GM19025 (cell line): Measurements from ENCODE around the gene HTR7.
"Not testable (repeated sequence)": the region's sequence is repeated elsewhere in the genome, so short reads cannot be mapped to it uniquely, and the experiment has no call there.

Experiments
- ATAC-seq: cut with Tn5 transposase; IDR thresholded peaks from one replicate; pipeline ENCODE4 v1.9.1; 2021; ENCODE audit warnings: mild to moderate bottlenecking, low read depth, moderate library complexity; ENCODE audit not compliant: unreplicated experiment

The HTR7 gene

GRCh38 chr10:90859321-90859751 lies 1.5 kb upstream of the HTR7 start:
- ATAC-seq, result no peak

GRCh38 chr10:90858461-90858968 lies 676 bp upstream of the HTR7 start:
- ATAC-seq, result no peak

GRCh38 chr10:90856964-90857634 lies 740 bp downstream of the HTR7 start:
- ATAC-seq, result no peak

GRCh38 chr10:90856261-90856660 lies 1.6 kb downstream of the HTR7 start:
- ATAC-seq, result no peak

GRCh38 chr10:90855126-90855525 lies 2.7 kb downstream of the HTR7 start:
- no peak for ATAC-seq

- ATAC-seq, result no peak
Measured at GRCh38 chr10:90849956-90850749, 7.7 kb downstream of the HTR7 start.

GRCh38 chr10:90847436-90847835 lies 10.4 kb downstream of the HTR7 start:
- ATAC-seq, result no peak

- no peak for ATAC-seq
Measured at GRCh38 chr10:90846746-90847145, 11.1 kb downstream of the HTR7 start.

GRCh38 chr10:90845726-90846125 lies 12.1 kb downstream of the HTR7 start:
- ATAC-seq, result no peak

GRCh38 chr10:90842725-90843124 lies 15.1 kb downstream of the HTR7 start:
- ATAC-seq, result no peak

GRCh38 chr10:90837486-90837885 lies 20.4 kb downstream of the HTR7 start:
- ATAC-seq, result no peak

- no peak for ATAC-seq
Measured at GRCh38 chr10:90834326-90834725, 23.5 kb downstream of the HTR7 start.

GRCh38 chr10:90832111-90832510 lies 25.7 kb downstream of the HTR7 start:
- no peak for ATAC-seq

GRCh38 chr10:90822508-90822907 lies 35.3 kb downstream of the HTR7 start:
- no peak for ATAC-seq

GRCh38 chr10:90821864-90822263 lies 36.0 kb downstream of the HTR7 start:
- ATAC-seq, result not testable (repeated sequence)

GRCh38 chr10:90819911-90820310 lies 37.9 kb downstream of the HTR7 start:
- ATAC-seq, result no peak

- ATAC-seq, result no peak
Measured at GRCh38 chr10:90818736-90819135, 39.1 kb downstream of the HTR7 start.

GRCh38 chr10:90817128-90817889 lies 40.5 kb downstream of the HTR7 start:
- no peak for ATAC-seq

- ATAC-seq, result no peak
Measured at GRCh38 chr10:90816466-90816865, 41.4 kb downstream of the HTR7 start.

- no peak for ATAC-seq
Measured at GRCh38 chr10:90813594-90814365, 44.1 kb downstream of the HTR7 start.
